NCI-H1694 treated with DMSO at 0.1 percent for 48 hours (cell line): ENCODE results near the gene RGL4.
A peak's percentile ranks its signal among the peaks of the same experiment; 100 is the strongest.
"Not testable (repeated sequence)": the region's sequence is repeated elsewhere in the genome, so short reads cannot be mapped to it uniquely, and the experiment has no call there.

Experiments
- DNase-seq: peaks from one replicate; lab custom pipeline; 2025; lab: John Stamatoyannopoulos, UW

RGL4 gene

DNA sequence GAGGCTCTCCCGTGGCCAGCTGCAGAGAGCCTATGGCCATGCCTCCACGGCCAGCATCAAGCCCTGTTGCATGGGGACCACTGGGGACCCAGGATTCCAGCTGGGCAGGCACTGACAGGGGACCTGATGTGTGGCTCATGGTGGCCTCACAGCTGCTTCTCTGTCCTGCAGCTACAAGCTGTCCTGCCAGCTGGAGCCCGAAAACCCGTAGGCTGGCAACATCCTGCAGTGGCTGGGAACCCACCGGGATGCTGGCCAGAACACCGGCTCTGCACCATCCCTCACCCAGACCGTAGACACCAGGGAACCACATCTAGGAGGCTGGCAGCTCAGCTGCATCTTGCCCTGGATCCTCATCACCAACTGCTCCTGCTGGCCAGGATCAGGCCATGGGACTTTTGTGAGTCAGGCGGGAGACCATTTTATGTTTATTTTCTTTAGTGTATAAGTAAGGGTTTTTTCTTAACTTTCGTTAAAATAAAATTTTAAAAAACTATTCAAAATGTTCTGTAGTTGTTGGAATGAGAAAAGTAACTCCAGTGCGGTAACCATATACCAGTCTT lies 7.9 kb downstream of the RGL4 start:
- no peak for DNase-seq

GRCh38 chr22:23700706-23701105 lies 9.9 kb downstream of the RGL4 start:
- DNase-seq: no peak

DNA sequence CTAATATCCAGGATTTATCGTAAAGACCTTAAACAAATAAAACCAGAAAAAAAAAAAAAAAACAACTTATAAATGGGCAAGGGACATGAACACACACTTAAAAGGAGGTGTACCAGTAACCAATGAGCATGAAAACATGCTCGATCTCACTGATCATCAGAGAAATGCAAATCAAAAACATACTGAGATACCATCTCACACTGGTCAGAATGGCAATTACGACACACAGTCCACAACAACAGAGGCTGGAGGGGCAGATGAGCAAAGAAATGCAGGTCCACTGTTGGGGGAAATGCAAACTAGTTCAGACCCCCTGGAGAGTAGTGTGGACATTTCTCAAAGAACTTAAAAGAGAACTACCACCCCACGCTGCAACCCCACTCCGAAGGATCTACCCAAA lies 13.2 kb downstream of the RGL4 start:
- no peak for DNase-seq

GRCh38 chr22:23704829-23705228 lies 14.0 kb downstream of the RGL4 start:
- no peak for DNase-seq

DNA sequence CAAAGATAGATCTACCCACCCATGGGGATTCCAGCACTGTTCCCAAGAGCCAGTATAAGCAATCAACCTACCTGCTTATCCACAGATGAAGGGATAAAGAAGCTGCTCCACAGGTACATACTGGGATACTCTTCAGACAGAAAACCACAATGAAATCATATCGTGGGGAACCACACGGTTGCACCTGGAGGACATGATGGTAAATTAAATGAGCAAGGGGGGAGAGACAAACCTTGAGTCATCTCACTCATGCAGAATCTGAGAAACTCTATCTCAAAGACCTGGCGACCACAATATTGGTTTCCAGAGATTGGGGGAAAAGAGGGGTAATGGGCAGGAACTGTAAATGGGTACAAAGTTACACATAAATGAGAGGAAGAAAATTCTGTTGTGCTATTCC lies 14.5 kb downstream of the RGL4 start:
- DNase-seq: no peak

DNA sequence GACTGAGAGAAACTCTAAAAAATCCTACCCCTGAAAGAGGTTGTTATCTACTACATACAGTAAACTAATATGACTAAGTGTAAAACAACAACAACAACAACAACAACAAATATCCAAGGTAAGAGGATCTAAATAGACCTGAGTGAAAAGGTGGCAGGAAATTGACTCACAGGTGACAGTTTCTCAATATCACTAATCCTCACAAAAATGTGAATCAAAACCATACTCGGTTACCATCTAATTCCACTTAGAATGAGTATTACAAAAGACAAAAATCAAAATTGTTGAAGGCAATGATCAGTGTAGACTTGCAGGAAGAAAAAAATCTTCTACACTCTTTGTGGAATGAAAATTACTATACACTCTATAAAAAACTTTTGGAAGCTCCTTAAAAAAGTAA lies 17.5 kb downstream of the RGL4 start:
- no peak for DNase-seq

DNA sequence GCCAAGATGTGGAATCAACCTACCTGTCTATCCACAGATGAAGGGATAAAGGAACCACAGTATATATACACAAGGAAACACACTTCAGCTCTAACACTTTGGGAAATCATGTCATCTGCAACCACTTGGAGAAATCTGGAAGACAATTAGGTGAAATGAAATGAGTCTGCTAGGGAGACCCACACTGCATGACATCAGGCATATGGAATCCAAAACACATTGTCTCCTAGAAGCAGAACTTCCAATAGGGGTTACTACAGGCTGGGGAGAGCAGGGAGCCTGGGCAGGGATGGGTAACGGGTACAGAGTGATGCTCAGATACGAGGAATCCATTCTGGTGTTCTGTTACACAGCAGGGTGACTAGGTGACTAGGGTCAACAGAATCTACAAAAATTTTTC lies 18.3 kb downstream of the RGL4 start:
- DNase-seq: no peak

DNA sequence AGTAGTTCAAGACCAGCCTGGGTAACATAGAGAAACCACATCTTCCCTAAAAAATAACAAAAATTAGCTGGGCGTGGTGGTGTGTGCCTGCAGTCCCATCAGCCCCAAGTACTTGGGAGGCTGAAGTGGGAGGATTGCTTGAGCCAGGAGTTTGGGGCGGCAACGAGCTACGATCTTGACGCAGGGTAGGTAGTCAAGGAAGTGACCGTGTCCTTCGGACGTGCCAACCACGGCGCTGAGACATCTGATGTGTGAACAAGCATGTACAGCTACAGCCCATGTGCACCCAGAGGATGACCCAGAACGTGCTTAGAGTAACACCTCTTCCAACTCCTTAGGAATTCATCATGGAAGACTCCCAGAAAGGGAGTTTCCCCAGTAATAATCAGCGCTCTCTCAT lies 21.4 kb downstream of the RGL4 start:
- DNase-seq: no peak

- no peak for DNase-seq
Measured at GRCh38 chr22:23713696-23714595, 23.1 kb downstream of the RGL4 start.

GRCh38 chr22:23714596-23715578 lies 24.1 kb downstream of the RGL4 start:
- DNase-seq: no peak

GRCh38 chr22:23715806-23716375 lies 25.1 kb downstream of the RGL4 start:
- no peak for DNase-seq

DNA sequence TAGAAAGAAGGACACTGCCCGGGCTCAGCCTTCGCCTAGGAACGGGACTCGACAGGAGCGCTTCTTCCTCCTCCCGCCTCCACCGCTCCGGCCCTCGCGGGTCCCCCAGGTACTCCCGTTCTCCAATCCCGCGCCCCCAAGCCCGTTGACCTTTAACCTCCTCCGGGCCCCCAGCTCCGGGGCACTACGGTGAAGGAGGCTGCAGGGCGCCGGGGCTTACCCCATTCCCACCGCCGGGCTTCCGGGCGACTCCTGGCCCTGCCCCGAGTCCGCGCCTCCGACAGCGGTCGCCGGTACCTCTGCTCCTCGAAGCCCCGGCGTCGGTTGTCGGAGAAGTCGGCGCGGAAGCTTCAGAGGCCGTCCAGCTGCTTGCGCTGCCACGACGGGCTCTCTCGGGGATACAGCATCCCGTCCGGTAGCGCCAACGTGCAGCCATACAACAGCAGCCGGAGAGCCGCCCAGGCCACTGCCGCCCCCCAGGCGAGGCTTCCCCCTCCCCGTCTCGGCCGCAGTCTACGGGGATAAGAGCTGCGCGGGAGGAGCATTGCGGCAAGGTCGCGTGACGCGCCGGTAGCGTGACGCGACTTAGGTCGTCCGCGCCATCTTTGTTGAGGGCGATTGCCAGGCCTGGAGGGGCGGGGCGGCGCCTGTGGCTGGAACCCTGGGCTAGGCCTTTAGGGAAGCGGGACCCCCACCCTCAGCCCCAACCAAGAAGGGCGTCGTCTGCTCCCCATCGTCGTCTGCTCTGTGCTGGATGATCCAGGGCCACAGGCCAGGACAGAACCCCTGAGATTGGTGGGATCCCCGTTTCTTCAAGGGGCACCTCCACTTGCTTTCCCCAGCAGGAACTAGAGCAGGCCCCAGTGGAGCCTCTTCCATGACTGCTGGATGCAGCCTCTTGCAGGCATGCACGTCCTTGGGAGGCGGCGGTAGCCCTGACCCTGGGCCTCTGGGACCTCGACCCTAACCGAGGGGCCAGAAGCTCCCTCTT lies 26.3 kb downstream of the RGL4 start:
- peak; percentile 51 for DNase-seq

DNA sequence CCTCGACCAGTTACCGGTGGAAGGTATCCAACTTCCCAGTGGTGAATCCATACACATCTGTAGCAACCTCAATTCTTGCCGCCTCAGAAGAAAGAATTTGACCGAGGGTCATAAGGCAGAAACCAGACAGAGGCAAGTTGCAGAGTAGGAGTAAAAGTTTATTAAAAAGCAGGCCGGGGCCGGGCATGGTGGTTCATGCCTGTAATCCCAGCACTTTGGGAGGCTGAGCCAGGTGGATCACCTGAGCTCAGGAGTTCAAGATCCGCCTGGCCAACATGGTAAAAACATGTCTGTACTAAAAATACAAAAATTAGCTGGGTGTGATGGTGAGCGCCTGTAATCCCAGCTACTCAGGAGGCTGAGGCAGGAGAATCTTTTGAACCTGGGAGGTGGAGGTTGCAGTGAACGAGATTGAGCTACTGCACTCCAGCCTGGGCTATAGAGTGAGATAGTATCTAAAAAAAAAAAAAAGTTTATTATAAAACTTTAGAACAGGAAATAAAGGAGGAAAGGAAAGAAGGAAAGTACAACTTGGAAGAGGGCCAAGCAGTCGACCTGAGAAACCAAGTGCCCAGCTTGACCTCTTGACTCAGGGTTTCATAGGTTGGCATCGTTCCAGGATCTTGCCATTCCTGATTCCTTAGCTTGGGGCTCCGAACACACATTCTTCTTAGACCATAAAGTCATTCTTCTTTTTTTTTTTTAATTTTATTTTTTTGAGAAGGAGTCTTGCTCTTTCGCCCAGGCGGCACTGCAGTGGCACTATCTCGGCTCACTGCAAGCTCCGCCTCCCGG lies 27.8 kb downstream of the RGL4 start:
- no peak for DNase-seq

GRCh38 chr22:23720855-23721254 lies 30.0 kb downstream of the RGL4 start:
- DNase-seq: no peak

- peak; percentile 1 for DNase-seq
Measured at GRCh38 chr22:23722160-23722559, 31.3 kb downstream of the RGL4 start.

- peak; percentile 2 for DNase-seq
Measured at GRCh38 chr22:23722724-23723123, 31.9 kb downstream of the RGL4 start.

- DNase-seq: not testable (repeated sequence)
Measured at GRCh38 chr22:23728108-23728507, 37.3 kb downstream of the RGL4 start.

GRCh38 chr22:23737696-23738095 lies 46.9 kb downstream of the RGL4 start:
- DNase-seq: no peak

DNA sequence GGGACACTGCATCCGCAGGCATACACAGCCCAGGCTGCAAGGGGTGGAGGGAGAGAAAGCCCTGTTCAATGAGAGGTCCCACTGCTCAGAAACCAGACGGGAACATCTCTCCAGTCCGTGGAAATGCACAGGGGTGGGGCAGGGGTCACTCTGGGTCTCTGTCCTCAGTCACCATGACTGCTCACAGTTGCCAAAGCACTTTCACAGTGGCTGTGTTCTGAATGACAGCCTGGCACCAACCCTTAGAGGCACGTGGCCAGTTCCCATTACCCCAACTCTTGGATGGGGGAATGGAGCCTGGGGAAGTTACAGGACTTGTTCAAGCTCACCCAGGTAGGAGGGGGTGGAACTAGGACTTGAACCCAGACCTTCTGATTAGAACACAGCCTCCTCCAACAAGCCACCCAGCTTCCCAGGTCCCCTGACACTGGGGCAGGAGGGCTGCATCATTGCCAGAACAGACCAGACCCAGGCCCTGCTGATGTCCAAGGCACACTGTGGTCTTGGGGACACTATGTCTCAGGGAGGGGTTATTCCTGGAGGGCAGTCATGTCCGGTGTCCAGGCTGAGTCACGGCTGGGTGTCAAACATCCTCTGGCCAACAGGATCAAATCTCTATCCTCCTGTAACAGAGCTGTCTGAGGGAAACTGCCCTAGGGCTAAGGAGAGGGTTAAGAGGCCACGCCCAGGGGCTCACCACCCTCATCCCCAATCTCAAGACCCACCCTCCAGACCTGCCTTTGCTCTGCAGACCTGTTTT lies 51.9 kb downstream of the RGL4 start:
- DNase-seq: no peak
